Chondrocyte (in vitro differentiated cells): ENCODE measurements around the gene ARHGEF10L. TPM values are rescaled to one million over a fixed set of nuclear protein-coding genes. Genes with fewer than 3 reads are reported as not detected.
A peak's percentile ranks its signal among the peaks of the same experiment; 100 is the strongest.

ENCODE experiments used
- DNase-seq: peaks from one replicate; pipeline ENCODE4 v3.0.0; 2021; ENCODE audit warnings: mixed read lengths, low spot score
- H3K27ac Mint-ChIP-seq: one replicate; pipeline ENCODE4 v1.8.0; 2021; ENCODE audit warnings: mild to moderate bottlenecking, moderate library complexity, mixed read lengths; ENCODE audit not compliant: unreplicated experiment
- H3K27me3 Mint-ChIP-seq: 2 replicates; pipeline ENCODE4 v1.8.0; 2021; ENCODE audit warnings: low read depth, mixed read lengths
- H3K36me3 Mint-ChIP-seq: 2 replicates; pipeline ENCODE4 v1.8.0; 2021; ENCODE audit warnings: low read depth, mixed read lengths
- H3K4me1 Mint-ChIP-seq: 2 replicates; pipeline ENCODE4 v1.8.0; 2021; ENCODE audit warnings: low read depth, mild to moderate bottlenecking, mixed read lengths
- H3K4me3 Mint-ChIP-seq: one replicate; pipeline ENCODE4 v1.8.0; 2021; ENCODE audit warnings: mild to moderate bottlenecking, moderate library complexity, mixed read lengths; ENCODE audit not compliant: unreplicated experiment
- H3K9me3 Mint-ChIP-seq: 2 replicates; pipeline ENCODE4 v1.8.0; 2021; ENCODE audit warnings: low read depth, mixed read lengths
- total RNA-seq: library from RNA; stranded (reverse); gene quantifications from 3 replicates; pipeline ENCODE4 v1.2.1, GENCODE V29; 2021
- TF ChIP-seq, protein P1 (sequence below): fragments of 200-600 bp; sonication (generic); IDR thresholded peaks from 2 replicates; pipeline ENCODE4 v1.5.0; 2021; ENCODE audit warnings: antibody characterized with exemption, mild to moderate bottlenecking, moderate library complexity

The ARHGEF10L gene
- total RNA-seq, 1 donor from 2014 or later, result 40.0 TPM

DNA sequence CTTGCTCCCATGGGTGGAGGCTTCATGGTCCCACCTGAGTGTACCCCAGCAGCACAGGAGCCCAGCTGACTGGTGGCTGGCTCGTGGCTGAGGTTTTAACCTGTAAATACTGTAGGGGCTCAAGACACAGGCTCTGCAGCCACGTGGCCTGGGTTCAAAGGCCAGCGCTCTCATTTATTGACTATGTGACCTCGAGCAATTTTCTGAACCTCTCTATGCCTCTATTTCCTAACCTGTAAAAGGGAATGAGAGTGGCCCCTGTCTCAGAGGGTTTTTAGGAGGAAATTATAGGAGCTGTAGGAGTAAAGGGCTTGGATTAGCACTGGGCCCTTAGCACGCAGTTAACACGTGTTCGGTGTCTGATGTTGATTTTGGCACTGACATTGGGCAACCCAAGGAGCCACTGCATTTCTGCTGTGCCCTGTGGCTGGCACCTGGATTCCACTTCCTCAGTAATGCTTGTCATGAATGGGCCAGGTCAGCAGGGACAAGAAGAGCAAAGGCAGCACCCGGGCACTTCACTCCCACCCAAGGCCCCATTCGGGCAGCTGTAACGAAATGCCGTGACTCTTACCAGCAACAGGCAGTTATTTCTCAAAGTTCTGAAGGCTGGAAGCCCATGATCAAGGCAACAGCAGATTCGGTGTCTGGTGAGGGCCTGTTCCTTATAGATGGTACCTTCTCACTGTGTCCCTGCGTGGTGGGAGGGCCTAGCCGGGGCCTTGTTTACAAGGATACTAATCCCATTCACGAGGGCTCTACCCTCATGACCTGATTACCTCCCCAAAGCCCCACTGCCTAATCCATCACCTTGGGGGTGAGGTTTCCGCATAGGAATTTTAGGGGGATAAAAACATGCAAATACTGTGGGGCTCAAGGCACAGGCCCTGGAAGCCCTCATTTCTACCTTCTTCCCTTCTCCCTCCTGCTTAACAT, 25.2 kb downstream of the ARHGEF10L start:
- peak overlapping the region; percentile 79 for H3K27ac Mint-ChIP-seq
- TF ChIP-seq, protein P1, sequence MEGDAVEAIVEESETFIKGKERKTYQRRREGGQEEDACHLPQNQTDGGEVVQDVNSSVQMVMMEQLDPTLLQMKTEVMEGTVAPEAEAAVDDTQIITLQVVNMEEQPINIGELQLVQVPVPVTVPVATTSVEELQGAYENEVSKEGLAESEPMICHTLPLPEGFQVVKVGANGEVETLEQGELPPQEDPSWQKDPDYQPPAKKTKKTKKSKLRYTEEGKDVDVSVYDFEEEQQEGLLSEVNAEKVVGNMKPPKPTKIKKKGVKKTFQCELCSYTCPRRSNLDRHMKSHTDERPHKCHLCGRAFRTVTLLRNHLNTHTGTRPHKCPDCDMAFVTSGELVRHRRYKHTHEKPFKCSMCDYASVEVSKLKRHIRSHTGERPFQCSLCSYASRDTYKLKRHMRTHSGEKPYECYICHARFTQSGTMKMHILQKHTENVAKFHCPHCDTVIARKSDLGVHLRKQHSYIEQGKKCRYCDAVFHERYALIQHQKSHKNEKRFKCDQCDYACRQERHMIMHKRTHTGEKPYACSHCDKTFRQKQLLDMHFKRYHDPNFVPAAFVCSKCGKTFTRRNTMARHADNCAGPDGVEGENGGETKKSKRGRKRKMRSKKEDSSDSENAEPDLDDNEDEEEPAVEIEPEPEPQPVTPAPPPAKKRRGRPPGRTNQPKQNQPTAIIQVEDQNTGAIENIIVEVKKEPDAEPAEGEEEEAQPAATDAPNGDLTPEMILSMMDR, result no peak
- H3K4me1 Mint-ChIP-seq, result peaks cover 96% of the 10 kb centered on the region
- no peak overlapping the region for H3K4me3 Mint-ChIP-seq
- no peak for DNase-seq
- H3K9me3 Mint-ChIP-seq, result no peaks in the 10 kb centered on the region
- H3K27me3 Mint-ChIP-seq, result no peaks in the 10 kb centered on the region
- no peaks in the 10 kb centered on the region for H3K36me3 Mint-ChIP-seq

DNA sequence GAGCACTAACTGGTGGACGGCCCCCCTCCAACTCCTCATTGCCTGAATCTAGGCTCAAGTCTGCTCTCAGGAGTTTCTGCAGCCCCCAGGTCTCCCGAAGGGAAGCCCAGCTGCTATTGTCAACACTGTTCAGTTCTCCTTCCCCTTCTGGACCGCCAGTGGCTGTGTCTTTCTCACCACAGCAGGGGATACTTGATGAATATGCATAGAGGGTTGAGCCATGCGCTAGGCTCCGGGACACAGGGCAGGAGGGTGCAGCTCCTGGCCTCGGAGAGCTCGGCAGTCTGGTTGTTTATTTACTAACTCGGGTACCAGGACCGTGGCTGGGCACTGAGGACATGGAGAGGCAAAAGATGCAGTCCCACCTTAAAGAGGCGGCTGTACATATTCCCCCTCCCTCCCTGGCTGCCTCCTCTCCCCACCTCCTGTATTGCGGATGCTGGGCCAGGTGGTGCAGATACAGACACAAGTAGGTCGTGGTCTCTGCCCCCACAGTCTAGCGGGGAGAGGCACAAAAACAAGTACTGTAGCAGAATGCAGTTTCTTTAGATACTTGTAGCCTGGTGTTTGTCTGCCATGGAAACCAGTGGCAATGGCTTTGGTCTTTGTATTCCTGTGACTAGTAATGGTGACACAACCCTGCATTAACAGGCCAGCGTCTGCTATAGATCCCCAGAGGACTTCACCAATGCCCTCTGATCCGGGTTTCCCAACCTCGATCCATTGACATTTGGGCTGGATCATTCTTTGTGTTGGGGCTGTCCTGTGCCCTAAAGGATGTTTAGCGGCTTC, 26.2 kb downstream of the ARHGEF10L start:
- Mint-ChIP-seq H3K36me3 (no peaks in the 10 kb centered on the region), H3K4me3 (no peak overlapping the region), H3K9me3 (peaks cover 6% of the 10 kb centered on the region), H3K27me3 (no peaks in the 10 kb centered on the region), H3K27ac (peak overlapping the region; percentile 79), H3K4me1 (peaks cover 97% of the 10 kb centered on the region)
- DNase-seq, result no peak
- TF ChIP-seq, protein P1, result no peak

DNA sequence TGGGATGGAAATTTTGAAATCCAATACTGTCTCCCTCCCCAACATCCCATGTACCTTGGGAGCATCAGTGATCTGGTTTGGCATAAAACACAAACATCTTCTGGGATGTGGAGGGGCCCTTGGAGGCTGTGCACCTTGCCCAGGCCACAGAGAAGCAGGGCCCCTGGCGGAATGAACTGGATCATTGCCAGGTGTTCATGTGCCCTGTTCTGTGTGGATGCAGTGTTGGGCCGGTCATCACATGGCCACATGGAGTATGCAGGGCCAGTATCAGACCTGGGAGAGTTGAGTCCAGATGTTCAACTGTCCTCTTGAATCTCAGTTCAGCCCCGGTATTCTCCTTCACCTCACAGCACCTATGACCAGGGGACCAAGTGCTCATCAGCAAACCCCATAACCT, 26.9 kb downstream of the ARHGEF10L start:
- H3K4me3 Mint-ChIP-seq, result no peak overlapping the region
- no peak for DNase-seq
- H3K27ac Mint-ChIP-seq, result no peak overlapping the region
- H3K36me3 Mint-ChIP-seq, result no peaks in the 10 kb centered on the region
- H3K9me3 Mint-ChIP-seq, result peaks cover 6% of the 10 kb centered on the region
- H3K4me1 Mint-ChIP-seq, result peaks cover 96% of the 10 kb centered on the region
- no peaks in the 10 kb centered on the region for H3K27me3 Mint-ChIP-seq
- TF ChIP-seq, protein P1, result no peak

DNA sequence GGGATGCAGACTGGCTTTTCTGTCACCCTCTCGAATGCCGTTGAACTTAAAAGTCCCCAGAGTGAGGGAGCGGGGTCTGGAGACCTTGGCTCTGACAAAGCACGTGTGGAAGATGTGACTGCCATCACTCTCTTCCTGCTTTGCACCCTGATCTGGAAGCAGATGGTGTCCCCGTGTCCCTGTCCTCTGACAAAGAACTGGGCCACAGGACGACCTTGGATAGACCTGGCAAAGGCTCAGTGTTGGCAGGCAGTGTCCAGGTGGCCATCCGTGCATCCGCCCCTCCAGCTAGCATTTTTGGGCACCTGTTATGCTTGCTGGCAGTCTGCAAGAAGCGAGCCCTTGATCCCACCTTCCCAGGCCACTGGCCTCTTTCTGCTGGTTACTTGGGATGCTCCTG, 27.4 kb downstream of the ARHGEF10L start:
- no peak overlapping the region for H3K4me3 Mint-ChIP-seq
- TF ChIP-seq, protein P1, result no peak
- H3K4me1 Mint-ChIP-seq, result peaks cover 92% of the 10 kb centered on the region
- DNase-seq, result no peak
- no peaks in the 10 kb centered on the region for H3K36me3 Mint-ChIP-seq
- peaks cover 6% of the 10 kb centered on the region for H3K9me3 Mint-ChIP-seq
- no peaks in the 10 kb centered on the region for H3K27me3 Mint-ChIP-seq
- H3K27ac Mint-ChIP-seq, result no peak overlapping the region

DNA sequence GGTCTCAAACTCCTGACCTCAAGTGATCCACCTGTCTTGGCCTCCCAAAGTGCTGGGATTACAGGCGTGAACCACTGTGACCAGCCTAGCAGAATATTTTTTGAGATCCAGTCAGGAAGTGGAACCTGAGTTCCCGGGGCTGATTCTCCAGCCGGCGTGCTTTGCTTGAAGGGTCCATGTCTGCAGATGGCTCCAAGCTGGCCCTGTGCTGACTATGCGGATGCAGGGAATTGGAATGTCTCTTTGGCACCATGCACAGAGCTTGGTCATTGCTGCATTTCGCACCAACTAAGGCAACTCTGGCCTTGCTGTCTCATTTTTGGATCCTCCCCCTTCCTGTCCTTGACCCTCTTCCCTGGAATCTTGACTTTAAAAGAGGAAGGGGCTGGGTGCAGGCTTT, 28.1 kb downstream of the ARHGEF10L start:
- peaks cover 88% of the 10 kb centered on the region for H3K4me1 Mint-ChIP-seq
- H3K36me3 Mint-ChIP-seq, result no peaks in the 10 kb centered on the region
- H3K4me3 Mint-ChIP-seq, result no peak overlapping the region
- TF ChIP-seq, protein P1, result no peak
- H3K27ac Mint-ChIP-seq, result peak overlapping the region; percentile 80
- peaks cover 6% of the 10 kb centered on the region for H3K9me3 Mint-ChIP-seq
- no peaks in the 10 kb centered on the region for H3K27me3 Mint-ChIP-seq
- DNase-seq, result no peak
